Activated naive CD8-positive, alpha-beta T cell treated with anti-CD3 and anti-CD28 coated beads for 36 hours (primary cell): ENCODE data around the gene NMT2. TPM values are rescaled to one million over a fixed set of nuclear protein-coding genes. Genes with fewer than 3 reads are reported as not detected.
A peak's percentile ranks its signal among the peaks of the same experiment; 100 is the strongest.

Experiments
- DNase-seq: peaks from one replicate; pipeline ENCODE4 v3.0.0; 2021
- H3K27ac Mint-ChIP-seq: one replicate; pipeline ENCODE4 v1.8.0; 2022; ENCODE audit warnings: mild to moderate bottlenecking, moderate library complexity, mixed read lengths
- H3K27me3 Mint-ChIP-seq: one replicate; pipeline ENCODE4 v1.8.0; 2022; ENCODE audit warnings: mild to moderate bottlenecking, mixed read lengths
- H3K36me3 Mint-ChIP-seq: one replicate; pipeline ENCODE4 v1.8.0; 2021; ENCODE audit warnings: mild to moderate bottlenecking, mixed read lengths
- H3K4me1 Mint-ChIP-seq: one replicate; pipeline ENCODE4 v1.8.0; 2021; ENCODE audit warnings: mixed read lengths
- H3K4me3 Mint-ChIP-seq: one replicate; pipeline ENCODE4 v1.8.0; 2022; ENCODE audit warnings: mild to moderate bottlenecking, moderate library complexity, mixed read lengths
- H3K9me3 Mint-ChIP-seq: one replicate; pipeline ENCODE4 v1.8.0; 2022; ENCODE audit warnings: mixed read lengths
- total RNA-seq, 2 experiments: library from RNA; stranded (reverse); gene quantifications; one replicate each; pipeline ENCODE4 v1.2.3, GENCODE V29; 2021

Gene NMT2
- total RNA-seq, 2 experiments from 2014 or later = 11.3 to 11.7 TPM

- Mint-ChIP-seq H3K36me3 (peaks cover 13% of the 10 kb centered on the region), H3K4me1 (peaks cover 9% of the 10 kb centered on the region), H3K27me3 (no peaks in the 10 kb centered on the region)
Measured at GRCh38 chr10:15106352-15107013, 62.0 kb downstream of the NMT2 start.

GRCh38 chr10:15103513-15103912, 65.0 kb downstream of the NMT2 start:
- Mint-ChIP-seq H3K27ac (peak overlapping the region; percentile 21), H3K4me3 (no peak overlapping the region), H3K36me3 (peaks cover 16% of the 10 kb centered on the region)

More at GRCh38 chr10:15106352-15107013, 62.0 kb downstream of the NMT2 start:
- peak overlapping the region; percentile 2 for H3K4me3 Mint-ChIP-seq
- DNase-seq = peak; percentile 61
- no peaks in the 10 kb centered on the region for H3K9me3 Mint-ChIP-seq
- H3K27ac Mint-ChIP-seq = peak overlapping the region; percentile 25

GRCh38 chr10:15099886-15100285, 68.6 kb downstream of the NMT2 start:
- peak overlapping the region; percentile 26 for H3K4me3 Mint-ChIP-seq

More at GRCh38 chr10:15103513-15103912, 65.0 kb downstream of the NMT2 start:
- Mint-ChIP-seq H3K4me1 (peaks cover 30% of the 10 kb centered on the region), H3K27me3 (no peaks in the 10 kb centered on the region), H3K9me3 (no peaks in the 10 kb centered on the region)
- DNase-seq = no peak

GRCh38 chr10:15097011-15097812, 71.3 kb downstream of the NMT2 start, which contains the start of gene RPP38:
Gene RPP38, plus strand, starts transcription at chr10:15097355. Its CDS starts 5,960 bp downstream, at chr10:15103315.
- peak; percentile 97 for DNase-seq
- Mint-ChIP-seq H3K9me3 (no peaks in the 10 kb centered on the region), H3K4me3 (peak within 1 kb of the TSS; percentile 100), H3K27ac (peak within 1 kb of the TSS; percentile 98), H3K4me1 (peaks cover 32% of the 10 kb centered on the region), H3K27me3 (no peaks in the 10 kb centered on the region), H3K36me3 (peaks cover 16% of the 10 kb centered on the region)

More at GRCh38 chr10:15099886-15100285, 68.6 kb downstream of the NMT2 start:
- H3K36me3 Mint-ChIP-seq = peaks cover 22% of the 10 kb centered on the region
- no peak for DNase-seq
- H3K9me3 Mint-ChIP-seq = no peaks in the 10 kb centered on the region
- H3K27me3 Mint-ChIP-seq = no peaks in the 10 kb centered on the region
- H3K4me1 Mint-ChIP-seq = peaks cover 32% of the 10 kb centered on the region
- peak overlapping the region; percentile 51 for H3K27ac Mint-ChIP-seq

GRCh38 chr10:15096661-15097010, 71.9 kb downstream of the NMT2 start:
- peak overlapping the region; percentile 100 for H3K4me3 Mint-ChIP-seq
- no peaks in the 10 kb centered on the region for H3K27me3 Mint-ChIP-seq
- peaks cover 13% of the 10 kb centered on the region for H3K36me3 Mint-ChIP-seq
- no peaks in the 10 kb centered on the region for H3K9me3 Mint-ChIP-seq
- H3K27ac Mint-ChIP-seq = peak overlapping the region; percentile 98
- peaks cover 29% of the 10 kb centered on the region for H3K4me1 Mint-ChIP-seq
- no peak for DNase-seq

GRCh38 chr10:15092855-15093408, 75.6 kb downstream of the NMT2 start:
- peaks cover 5% of the 10 kb centered on the region for H3K36me3 Mint-ChIP-seq
- H3K27ac Mint-ChIP-seq = no peak overlapping the region
- peaks cover 7% of the 10 kb centered on the region for H3K4me1 Mint-ChIP-seq
- no peaks in the 10 kb centered on the region for H3K9me3 Mint-ChIP-seq
- no peak overlapping the region for H3K4me3 Mint-ChIP-seq
- DNase-seq = no peak
- no peaks in the 10 kb centered on the region for H3K27me3 Mint-ChIP-seq

- Mint-ChIP-seq H3K27me3 (no peaks in the 10 kb centered on the region), H3K36me3 (no peaks in the 10 kb centered on the region), H3K27ac (no peak overlapping the region), H3K4me3 (no peak overlapping the region), H3K4me1 (peaks cover 3% of the 10 kb centered on the region), H3K9me3 (no peaks in the 10 kb centered on the region)
- DNase-seq = no peak
Measured at GRCh38 chr10:15091418-15091817, 77.1 kb downstream of the NMT2 start.

- no peaks in the 10 kb centered on the region for H3K36me3 Mint-ChIP-seq
- DNase-seq = peak; percentile 90
- H3K4me3 Mint-ChIP-seq = peak within 1 kb of the TSS; percentile 73
- no peak within 1 kb of the TSS for H3K27ac Mint-ChIP-seq
- H3K27me3 Mint-ChIP-seq = no peaks in the 10 kb centered on the region
- no peaks in the 10 kb centered on the region for H3K9me3 Mint-ChIP-seq
- peaks cover 2% of the 10 kb centered on the region for H3K4me1 Mint-ChIP-seq
Measured at GRCh38 chr10:15088428-15089261, 79.8 kb downstream of the NMT2 start, which contains the start of gene ACBD7. Gene ACBD7, minus strand, starts transcription at chr10:15088776. Its CDS starts 48 bp downstream, at chr10:15088728.

- H3K4me1 Mint-ChIP-seq = peaks cover 2% of the 10 kb centered on the region
- H3K9me3 Mint-ChIP-seq = no peaks in the 10 kb centered on the region
- no peaks in the 10 kb centered on the region for H3K27me3 Mint-ChIP-seq
- H3K36me3 Mint-ChIP-seq = no peaks in the 10 kb centered on the region
- DNase-seq = no peak
- H3K4me3 Mint-ChIP-seq = no peak overlapping the region
- no peak overlapping the region for H3K27ac Mint-ChIP-seq
Measured at GRCh38 chr10:15084502-15084922, 84.0 kb downstream of the NMT2 start.

GRCh38 chr10:15083674-15084501, 84.6 kb downstream of the NMT2 start:
- H3K27me3 Mint-ChIP-seq = no peaks in the 10 kb centered on the region

GRCh38 chr10:15075421-15075820, 93.1 kb downstream of the NMT2 start:
- Mint-ChIP-seq H3K36me3 (no peaks in the 10 kb centered on the region), H3K4me3 (no peak overlapping the region), H3K4me1 (no peaks in the 10 kb centered on the region), H3K27ac (no peak overlapping the region), H3K9me3 (no peaks in the 10 kb centered on the region), H3K27me3 (no peaks in the 10 kb centered on the region)
- no peak for DNase-seq

More at GRCh38 chr10:15083674-15084501, 84.6 kb downstream of the NMT2 start:
- H3K36me3 Mint-ChIP-seq = no peaks in the 10 kb centered on the region
- no peaks in the 10 kb centered on the region for H3K9me3 Mint-ChIP-seq
- H3K4me1 Mint-ChIP-seq = peaks cover 2% of the 10 kb centered on the region
- no peak for DNase-seq
- no peak overlapping the region for H3K4me3 Mint-ChIP-seq
- no peak overlapping the region for H3K27ac Mint-ChIP-seq

- DNase-seq = no peak
- H3K27ac Mint-ChIP-seq = no peak overlapping the region
- no peak overlapping the region for H3K4me3 Mint-ChIP-seq
- H3K9me3 Mint-ChIP-seq = no peaks in the 10 kb centered on the region
- H3K27me3 Mint-ChIP-seq = no peaks in the 10 kb centered on the region
- no peaks in the 10 kb centered on the region for H3K4me1 Mint-ChIP-seq
- H3K36me3 Mint-ChIP-seq = no peaks in the 10 kb centered on the region
Measured at GRCh38 chr10:15072358-15072757, 96.1 kb downstream of the NMT2 start.

- no peak overlapping the region for H3K27ac Mint-ChIP-seq
- H3K4me3 Mint-ChIP-seq = no peak overlapping the region
- no peaks in the 10 kb centered on the region for H3K4me1 Mint-ChIP-seq
- H3K36me3 Mint-ChIP-seq = no peaks in the 10 kb centered on the region
- no peaks in the 10 kb centered on the region for H3K27me3 Mint-ChIP-seq
- no peak for DNase-seq
- H3K9me3 Mint-ChIP-seq = peaks cover 4% of the 10 kb centered on the region
Measured at GRCh38 chr10:15069230-15069629, 99.3 kb downstream of the NMT2 start.

- H3K4me1 Mint-ChIP-seq = no peaks in the 10 kb centered on the region
- no peak overlapping the region for H3K27ac Mint-ChIP-seq
- H3K27me3 Mint-ChIP-seq = no peaks in the 10 kb centered on the region
- H3K36me3 Mint-ChIP-seq = no peaks in the 10 kb centered on the region
- H3K4me3 Mint-ChIP-seq = no peak overlapping the region
- no peak for DNase-seq
- peaks cover 4% of the 10 kb centered on the region for H3K9me3 Mint-ChIP-seq
Measured at GRCh38 chr10:15068802-15069201, 99.7 kb downstream of the NMT2 start.
